PFSK-1 (cell line): ENCODE measurements around the gene MAST1.
A peak's percentile ranks its signal among the peaks of the same experiment; 100 is the strongest.

ENCODE experiments used
- FOXP2 ChIP-seq: optimal IDR thresholded peaks from 2 replicates; pipeline ENCODE3; 2011; ENCODE audit warnings: borderline replicate concordance, control low read depth, inconsistent platforms; ENCODE audit not compliant: insufficient read depth; ENCODE audit errors: extremely low read length, extremely low read depth
- POLR2AphosphoS5 ChIP-seq: IDR thresholded peaks from 2 replicates; pipeline ENCODE4 v1.6.1; 2012; ENCODE audit warnings: low read depth, mild to moderate bottlenecking, control low read depth, low read length, moderate library complexity
- SIN3A ChIP-seq: IDR thresholded peaks from 2 replicates; pipeline ENCODE4 v1.6.1; 2012; ENCODE audit warnings: mild to moderate bottlenecking, low read length, moderate library complexity, borderline replicate concordance; ENCODE audit not compliant: insufficient read depth
- TAF1 ChIP-seq: IDR thresholded peaks from 2 replicates; pipeline ENCODE4 v1.6.1; 2012; ENCODE audit warnings: low read length, control low read depth, borderline replicate concordance; ENCODE audit not compliant: insufficient read depth
- TF ChIP-seq, protein P1 (sequence below), 2 experiments: IDR thresholded peaks; 2 replicates each; pipeline versions ENCODE4 v1.6.1 to v1.8.0; 2011 to 2012; ENCODE audit warnings: low read depth in 2 of 2, low read length in 2 of 2, control low read depth in 1 of 2, inconsistent platforms in 1 of 2, mild to moderate bottlenecking in 1 of 2, moderate library complexity in 1 of 2; ENCODE audit not compliant: insufficient read depth in 1 of 2

The MAST1 gene

GRCh38 chr19:12880551-12881171 is 42.3 kb downstream of the MAST1 start:
- TF ChIP-seq FOXP2: no peak
- TF ChIP-seq, protein P1, sequence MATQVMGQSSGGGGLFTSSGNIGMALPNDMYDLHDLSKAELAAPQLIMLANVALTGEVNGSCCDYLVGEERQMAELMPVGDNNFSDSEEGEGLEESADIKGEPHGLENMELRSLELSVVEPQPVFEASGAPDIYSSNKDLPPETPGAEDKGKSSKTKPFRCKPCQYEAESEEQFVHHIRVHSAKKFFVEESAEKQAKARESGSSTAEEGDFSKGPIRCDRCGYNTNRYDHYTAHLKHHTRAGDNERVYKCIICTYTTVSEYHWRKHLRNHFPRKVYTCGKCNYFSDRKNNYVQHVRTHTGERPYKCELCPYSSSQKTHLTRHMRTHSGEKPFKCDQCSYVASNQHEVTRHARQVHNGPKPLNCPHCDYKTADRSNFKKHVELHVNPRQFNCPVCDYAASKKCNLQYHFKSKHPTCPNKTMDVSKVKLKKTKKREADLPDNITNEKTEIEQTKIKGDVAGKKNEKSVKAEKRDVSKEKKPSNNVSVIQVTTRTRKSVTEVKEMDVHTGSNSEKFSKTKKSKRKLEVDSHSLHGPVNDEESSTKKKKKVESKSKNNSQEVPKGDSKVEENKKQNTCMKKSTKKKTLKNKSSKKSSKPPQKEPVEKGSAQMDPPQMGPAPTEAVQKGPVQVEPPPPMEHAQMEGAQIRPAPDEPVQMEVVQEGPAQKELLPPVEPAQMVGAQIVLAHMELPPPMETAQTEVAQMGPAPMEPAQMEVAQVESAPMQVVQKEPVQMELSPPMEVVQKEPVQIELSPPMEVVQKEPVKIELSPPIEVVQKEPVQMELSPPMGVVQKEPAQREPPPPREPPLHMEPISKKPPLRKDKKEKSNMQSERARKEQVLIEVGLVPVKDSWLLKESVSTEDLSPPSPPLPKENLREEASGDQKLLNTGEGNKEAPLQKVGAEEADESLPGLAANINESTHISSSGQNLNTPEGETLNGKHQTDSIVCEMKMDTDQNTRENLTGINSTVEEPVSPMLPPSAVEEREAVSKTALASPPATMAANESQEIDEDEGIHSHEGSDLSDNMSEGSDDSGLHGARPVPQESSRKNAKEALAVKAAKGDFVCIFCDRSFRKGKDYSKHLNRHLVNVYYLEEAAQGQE (IDR thresholded peaks at IDR 0.05; ENCODE audit: insufficient read depth in 1 of 2, low read depth in 2 of 2, low read length in 2 of 2): no peak
- no peak for TF ChIP-seq SIN3A
- TF ChIP-seq POLR2AphosphoS5: no peak
- TF ChIP-seq TAF1: no peak

- TF ChIP-seq TAF1 (0 out of 2 replicates have a peak, but pooled peaks have one; percentile 34), FOXP2 (no peak), SIN3A (no peak), POLR2AphosphoS5 (peak; percentile 52; the same call in 1 of the 2 replicates)
- TF ChIP-seq, protein P1 (IDR thresholded peaks at IDR 0.05; ENCODE audit: insufficient read depth in 1 of 2, low read depth in 2 of 2, low read length in 2 of 2): no peak
These were observed 43.0 kb downstream of the MAST1 start, which contains the start of gene DNASE2 for GRCh38 chr19:12881172-12881808. Gene DNASE2 (minus strand): TSS chr19:12881449. CDS start chr19:12881375, 74 bp downstream.

GRCh38 chr19:12882589-12882988 is 44.3 kb downstream of the MAST1 start:
- TF ChIP-seq SIN3A (no peak), TAF1 (no peak), FOXP2 (no peak)

GRCh38 chr19:12884202-12884601 is 45.9 kb downstream of the MAST1 start:
- no peak for TF ChIP-seq SIN3A
- TF ChIP-seq, protein P1 (IDR thresholded peaks at IDR 0.05; ENCODE audit: insufficient read depth in 1 of 2, low read depth in 2 of 2, low read length in 2 of 2): no peak
- no peak for TF ChIP-seq FOXP2
- TF ChIP-seq POLR2AphosphoS5: no peak
- TF ChIP-seq TAF1: no peak

- no peak for TF ChIP-seq SIN3A
- no peak for TF ChIP-seq FOXP2
- TF ChIP-seq POLR2AphosphoS5: no peak
- TF ChIP-seq TAF1: no peak
- TF ChIP-seq, protein P1 (IDR thresholded peaks at IDR 0.05; ENCODE audit: insufficient read depth in 1 of 2, low read depth in 2 of 2, low read length in 2 of 2): no peak
These were observed 46.3 kb downstream of the MAST1 start for GRCh38 chr19:12884627-12884925.
